GM12878 (cell line): Measurements from ENCODE around the gene SPACDR.

ENCODE experiments used
- CTCF ChIP-seq, 3 experiments: IDR thresholded peaks in 2 of 3; conservative IDR thresholded peaks in 1 of 3; 2 replicates each; pipeline ENCODE4 v1.5.1; 2011; ENCODE audit warnings: low read depth in 3 of 3, low read length in 3 of 3, mild to moderate bottlenecking in 3 of 3, control low read depth in 2 of 3, moderate library complexity in 2 of 3, inconsistent platforms in 1 of 3, mixed read lengths in 1 of 3; ENCODE audit not compliant: control insufficient read depth in 2 of 3, insufficient read depth in 1 of 3; ENCODE audit errors: extremely low read depth in 1 of 3
- DPF2 ChIP-seq: fragments of 450-650 bp; IDR thresholded peaks from 2 replicates; pipeline ENCODE4 v1.6.1; 2017; ENCODE audit warnings: mild to moderate bottlenecking
- EZH2 ChIP-seq: IDR thresholded peaks from 2 replicates; pipeline ENCODE4 v1.6.1; 2012; ENCODE audit warnings: low read depth, mild to moderate bottlenecking, control low read depth, inconsistent platforms, low read length, borderline replicate concordance; ENCODE audit not compliant: control insufficient read depth
- FOS ChIP-seq: IDR thresholded peaks from 3 replicates; pipeline ENCODE4 v1.6.1; 2011; ENCODE audit warnings: borderline replicate concordance; ENCODE audit not compliant: insufficient read length; ENCODE audit errors: extremely low read depth
- IRF3 ChIP-seq: fragments of 450-650 bp; IDR thresholded peaks from 2 replicates; pipeline ENCODE4 v1.6.1; 2014; ENCODE audit warnings: mild to moderate bottlenecking
- JUND ChIP-seq: IDR thresholded peaks from 2 replicates; pipeline ENCODE4 v1.6.1; 2012; ENCODE audit warnings: low read depth, mild to moderate bottlenecking, low read length, improper control_type of control experiment, moderate library complexity
- NRF1 ChIP-seq: conservative IDR thresholded peaks from 2 replicates; pipeline ENCODE4 v1.6.1; 2011; ENCODE audit warnings: mild to moderate bottlenecking, low read depth, low read length, improper control_type of control experiment
- POLR2A ChIP-seq: IDR thresholded peaks from 2 replicates; pipeline ENCODE4 v1.6.1; 2011; ENCODE audit warnings: low read depth, mild to moderate bottlenecking, low read length
- POLR2AphosphoS5 ChIP-seq: IDR thresholded peaks from 2 replicates; pipeline ENCODE4 v1.6.1; 2011; ENCODE audit warnings: mild to moderate bottlenecking, low read length, inconsistent platforms
- RAD21 ChIP-seq: IDR thresholded peaks from 2 replicates; pipeline ENCODE4 v1.6.1; 2011; ENCODE audit warnings: mild to moderate bottlenecking, low read depth, low read length, moderate library complexity; ENCODE audit not compliant: insufficient read depth
- REST ChIP-seq: IDR thresholded peaks from 2 replicates; pipeline ENCODE4 v1.6.1; 2012; ENCODE audit warnings: mild to moderate bottlenecking, low read depth, low read length
- SMC3 ChIP-seq: IDR thresholded peaks from 2 replicates; pipeline ENCODE4 v1.6.1; 2011; ENCODE audit warnings: low read length, improper control_type of control experiment, borderline replicate concordance
- ZNF207 ChIP-seq: fragments of 450-650 bp; IDR thresholded peaks from 2 replicates; pipeline ENCODE4 v1.6.1; 2014; ENCODE audit warnings: antibody characterized with exemption, mild to moderate bottlenecking, borderline replicate concordance

GRCh38 chr7:100434297-100435144 lies 29.5 kb downstream of the SPACDR start:
- TF ChIP-seq REST (no peak), DPF2 (no peak), ZNF207 (no peak), EZH2 (no peak), FOS (no peak), RAD21 (no peak), IRF3 (no peak), JUND (no peak), NRF1 (no peak), POLR2AphosphoS5 (no peak), CTCF (IDR thresholded peaks at IDR 0.05 in 2 of 3, conservative IDR thresholded peaks at IDR 0.05 in 1 of 3; ENCODE audit: control insufficient read depth in 2 of 3, extremely low read depth in 1 of 3, insufficient read depth in 1 of 3, low read depth in 3 of 3, low read length in 3 of 3) (no peak), POLR2A (no peak), SMC3 (no peak)
